PFSK-1 (cell line): ENCODE results near the gene STRA8.

Source experiments
- FOXP2 ChIP-seq: optimal IDR thresholded peaks from 2 replicates; pipeline ENCODE3; 2011; ENCODE audit warnings: borderline replicate concordance, control low read depth, inconsistent platforms; ENCODE audit not compliant: insufficient read depth; ENCODE audit errors: extremely low read length, extremely low read depth
- POLR2AphosphoS5 ChIP-seq: IDR thresholded peaks from 2 replicates; pipeline ENCODE4 v1.6.1; 2012; ENCODE audit warnings: low read depth, mild to moderate bottlenecking, control low read depth, low read length, moderate library complexity
- TF ChIP-seq, protein P1 (sequence below), 2 experiments: IDR thresholded peaks; 2 replicates each; pipeline versions ENCODE4 v1.6.1 to v1.8.0; 2011 to 2012; ENCODE audit warnings: low read depth in 2 of 2, low read length in 2 of 2, control low read depth in 1 of 2, inconsistent platforms in 1 of 2, mild to moderate bottlenecking in 1 of 2, moderate library complexity in 1 of 2; ENCODE audit not compliant: insufficient read depth in 1 of 2

DNA sequence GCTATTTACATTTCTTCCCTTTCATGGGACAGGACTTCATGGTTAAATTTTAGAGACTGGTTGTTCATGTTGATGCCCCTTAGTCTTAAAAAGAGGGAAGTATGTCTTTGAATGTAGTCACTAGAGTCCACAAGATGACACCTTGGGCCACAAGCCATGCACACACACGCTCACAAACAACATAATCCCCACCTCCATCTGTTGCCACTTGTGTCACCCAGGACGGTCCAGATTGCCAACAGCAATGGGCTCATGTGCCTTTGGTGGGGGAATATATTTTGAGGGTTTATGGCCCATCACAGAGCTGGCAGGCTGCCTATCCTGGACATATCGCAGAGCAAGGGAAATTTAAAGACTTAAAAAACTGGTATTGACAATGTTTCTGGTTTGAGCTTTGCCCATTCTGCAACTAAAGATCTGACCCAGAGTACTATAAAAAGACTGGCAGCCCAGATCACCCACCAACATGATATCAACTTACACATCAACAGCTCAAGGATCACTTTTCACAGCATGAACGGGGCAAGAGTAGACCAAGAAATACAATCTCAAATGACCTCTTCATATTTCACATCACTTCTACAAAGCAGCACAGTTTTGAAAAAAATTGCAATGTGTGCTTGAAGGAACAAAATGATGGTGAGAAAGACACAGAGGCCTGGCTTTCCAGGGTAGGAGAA lies 50.5 kb downstream of the STRA8 start:
- no peak for TF ChIP-seq FOXP2
- TF ChIP-seq, protein P1, sequence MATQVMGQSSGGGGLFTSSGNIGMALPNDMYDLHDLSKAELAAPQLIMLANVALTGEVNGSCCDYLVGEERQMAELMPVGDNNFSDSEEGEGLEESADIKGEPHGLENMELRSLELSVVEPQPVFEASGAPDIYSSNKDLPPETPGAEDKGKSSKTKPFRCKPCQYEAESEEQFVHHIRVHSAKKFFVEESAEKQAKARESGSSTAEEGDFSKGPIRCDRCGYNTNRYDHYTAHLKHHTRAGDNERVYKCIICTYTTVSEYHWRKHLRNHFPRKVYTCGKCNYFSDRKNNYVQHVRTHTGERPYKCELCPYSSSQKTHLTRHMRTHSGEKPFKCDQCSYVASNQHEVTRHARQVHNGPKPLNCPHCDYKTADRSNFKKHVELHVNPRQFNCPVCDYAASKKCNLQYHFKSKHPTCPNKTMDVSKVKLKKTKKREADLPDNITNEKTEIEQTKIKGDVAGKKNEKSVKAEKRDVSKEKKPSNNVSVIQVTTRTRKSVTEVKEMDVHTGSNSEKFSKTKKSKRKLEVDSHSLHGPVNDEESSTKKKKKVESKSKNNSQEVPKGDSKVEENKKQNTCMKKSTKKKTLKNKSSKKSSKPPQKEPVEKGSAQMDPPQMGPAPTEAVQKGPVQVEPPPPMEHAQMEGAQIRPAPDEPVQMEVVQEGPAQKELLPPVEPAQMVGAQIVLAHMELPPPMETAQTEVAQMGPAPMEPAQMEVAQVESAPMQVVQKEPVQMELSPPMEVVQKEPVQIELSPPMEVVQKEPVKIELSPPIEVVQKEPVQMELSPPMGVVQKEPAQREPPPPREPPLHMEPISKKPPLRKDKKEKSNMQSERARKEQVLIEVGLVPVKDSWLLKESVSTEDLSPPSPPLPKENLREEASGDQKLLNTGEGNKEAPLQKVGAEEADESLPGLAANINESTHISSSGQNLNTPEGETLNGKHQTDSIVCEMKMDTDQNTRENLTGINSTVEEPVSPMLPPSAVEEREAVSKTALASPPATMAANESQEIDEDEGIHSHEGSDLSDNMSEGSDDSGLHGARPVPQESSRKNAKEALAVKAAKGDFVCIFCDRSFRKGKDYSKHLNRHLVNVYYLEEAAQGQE (IDR thresholded peaks at IDR 0.05; ENCODE audit: insufficient read depth in 1 of 2, low read depth in 2 of 2, low read length in 2 of 2) = no peak
- TF ChIP-seq POLR2AphosphoS5 = no peak
